NCI-H2029 (cell line): Measurements from ENCODE around the gene DYNLRB1.

Experiments
- DNase-seq: peaks from one replicate; lab custom pipeline; 2025; lab: John Stamatoyannopoulos, UW

Gene DYNLRB1

GRCh38 chr20:34558320-34559218, 42.3 kb downstream of the DYNLRB1 start, which contains the start of gene MAP1LC3A:
Gene MAP1LC3A (plus strand): TSS chr20:34558718. CDS start chr20:34558869, 151 bp downstream.
- peak; percentile 88 for DNase-seq

- DNase-seq, result no peak
These were observed 43.3 kb downstream of the DYNLRB1 start for GRCh38 chr20:34559311-34560140.

- DNase-seq, result no peak
These were observed 43.9 kb downstream of the DYNLRB1 start for GRCh38 chr20:34560141-34560523.

- no peak for DNase-seq
These were observed 44.4 kb downstream of the DYNLRB1 start for GRCh38 chr20:34560614-34561013.

- no peak for DNase-seq
These were observed 45.4 kb downstream of the DYNLRB1 start for GRCh38 chr20:34561661-34562060.

- no peak for DNase-seq
These were observed 46.4 kb downstream of the DYNLRB1 start for GRCh38 chr20:34562641-34563040.

- no peak for DNase-seq
These were observed 48.6 kb downstream of the DYNLRB1 start for GRCh38 chr20:34564833-34565232.

- DNase-seq, result no peak
These were observed 51.0 kb downstream of the DYNLRB1 start for GRCh38 chr20:34566978-34567891.

GRCh38 chr20:34567892-34568865, 52.0 kb downstream of the DYNLRB1 start:
- no peak for DNase-seq

- no peak for DNase-seq
These were observed 53.4 kb downstream of the DYNLRB1 start for GRCh38 chr20:34569598-34569997.

GRCh38 chr20:34570859-34571306, 54.7 kb downstream of the DYNLRB1 start:
- DNase-seq, result no peak

- no peak for DNase-seq
These were observed 55.5 kb downstream of the DYNLRB1 start for GRCh38 chr20:34571753-34572152.

- no peak for DNase-seq
These were observed 57.5 kb downstream of the DYNLRB1 start for GRCh38 chr20:34573541-34574300.

- no peak for DNase-seq
These were observed 58.2 kb downstream of the DYNLRB1 start for GRCh38 chr20:34574426-34574825.

- no peak for DNase-seq
These were observed 58.6 kb downstream of the DYNLRB1 start for GRCh38 chr20:34574861-34575260.

- no peak for DNase-seq
These were observed 59.0 kb downstream of the DYNLRB1 start for GRCh38 chr20:34575271-34575670.

GRCh38 chr20:34575756-34576155, 59.5 kb downstream of the DYNLRB1 start:
- DNase-seq, result no peak

- DNase-seq, result no peak
These were observed 60.8 kb downstream of the DYNLRB1 start for GRCh38 chr20:34577061-34577460.

- no peak for DNase-seq
These were observed 61.8 kb downstream of the DYNLRB1 start for GRCh38 chr20:34578025-34578424.

- DNase-seq, result no peak
These were observed 62.3 kb downstream of the DYNLRB1 start for GRCh38 chr20:34578521-34578920.
